HG03108 (cell line): ENCODE measurements around the gene ARF6.
"Not testable (repeated sequence)": the region's sequence is repeated elsewhere in the genome, so short reads cannot be mapped to it uniquely, and the experiment has no call there.

ENCODE experiments used
- ATAC-seq: cut with Tn5 transposase; IDR thresholded peaks from one replicate; pipeline ENCODE4 v1.9.1; 2021; ENCODE audit warnings: moderate library complexity; ENCODE audit not compliant: unreplicated experiment

The ARF6 gene

GRCh38 chr14:49892636-49893308, at the start of gene ARF6:
Gene ARF6, plus strand, starts transcription at chr14:49893082. Its CDS starts 655 bp downstream, at chr14:49893737.
- peak; percentile 81 for ATAC-seq

- ATAC-seq, result no peak
Observed at GRCh38 chr14:49849213-49849847, 43.6 kb upstream of the ARF6 start.

DNA sequence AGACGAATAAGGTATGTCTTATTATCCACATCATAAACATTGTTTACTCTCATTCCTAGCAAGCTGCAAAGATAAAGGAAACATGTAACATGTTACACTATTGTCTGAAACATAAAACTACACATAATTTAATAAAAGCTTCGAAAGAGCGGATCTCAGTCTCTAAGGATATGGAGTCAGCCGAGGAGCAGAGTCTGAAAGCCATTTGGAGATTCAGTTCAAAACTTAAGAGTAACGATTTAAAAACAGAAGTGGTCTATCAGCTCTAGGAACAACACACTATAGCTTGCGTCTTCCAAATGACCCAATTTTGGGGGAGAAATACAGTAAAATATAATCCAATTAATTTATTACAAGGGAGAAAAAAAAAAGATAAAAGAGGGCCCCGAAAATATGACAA, 41.1 kb upstream of the ARF6 start:
- no peak for ATAC-seq

DNA sequence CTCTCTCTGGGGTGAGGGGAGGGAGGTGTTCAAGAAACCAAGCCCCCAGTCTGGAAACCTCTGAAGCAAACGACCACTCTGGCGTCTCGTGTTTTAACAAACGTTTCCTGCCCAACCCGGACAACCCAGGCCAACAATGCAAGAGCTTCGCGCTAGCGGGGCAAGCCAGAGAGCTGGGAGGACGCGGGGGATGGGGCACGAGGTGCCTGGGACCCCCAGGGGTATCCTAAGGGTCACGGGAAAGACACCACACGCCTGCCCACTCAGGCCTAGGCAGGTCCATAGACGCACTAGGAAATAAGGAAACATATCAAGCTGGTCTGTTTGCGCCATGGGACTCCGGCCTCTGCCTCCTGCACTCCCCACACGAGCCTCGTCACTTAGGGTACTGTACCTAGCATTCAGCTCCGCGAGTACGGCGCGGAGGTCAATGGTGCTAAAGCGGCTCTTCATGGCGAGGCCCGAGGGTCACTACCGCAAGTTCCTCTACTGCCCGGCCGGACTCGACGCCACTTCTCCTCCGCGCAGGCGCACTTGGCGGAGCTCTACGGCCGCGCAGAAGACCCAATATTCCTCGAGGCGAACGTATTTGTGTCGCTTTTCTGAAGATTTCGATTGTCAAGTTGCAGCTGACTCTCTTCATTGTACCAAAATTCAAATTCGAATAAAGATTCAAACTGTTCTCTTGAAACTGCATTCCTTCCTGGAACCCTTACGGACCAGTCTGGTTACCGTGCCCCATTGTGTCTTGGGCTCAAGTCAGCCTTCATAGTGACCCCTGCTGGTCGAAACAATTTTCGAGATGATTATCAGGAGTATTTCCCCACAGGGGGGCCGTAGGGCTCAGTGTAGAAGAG, 40.4 kb upstream of the ARF6 start, which contains the start of gene NEMF:
NEMF (minus strand) TSS at position 488 of the 857 bp plus-strand sequence; CDS start at position 453, 35 bp downstream.
- peak; percentile 75 for ATAC-seq

- no peak for ATAC-seq
Observed at GRCh38 chr14:49853158-49853477, 39.8 kb upstream of the ARF6 start.

DNA sequence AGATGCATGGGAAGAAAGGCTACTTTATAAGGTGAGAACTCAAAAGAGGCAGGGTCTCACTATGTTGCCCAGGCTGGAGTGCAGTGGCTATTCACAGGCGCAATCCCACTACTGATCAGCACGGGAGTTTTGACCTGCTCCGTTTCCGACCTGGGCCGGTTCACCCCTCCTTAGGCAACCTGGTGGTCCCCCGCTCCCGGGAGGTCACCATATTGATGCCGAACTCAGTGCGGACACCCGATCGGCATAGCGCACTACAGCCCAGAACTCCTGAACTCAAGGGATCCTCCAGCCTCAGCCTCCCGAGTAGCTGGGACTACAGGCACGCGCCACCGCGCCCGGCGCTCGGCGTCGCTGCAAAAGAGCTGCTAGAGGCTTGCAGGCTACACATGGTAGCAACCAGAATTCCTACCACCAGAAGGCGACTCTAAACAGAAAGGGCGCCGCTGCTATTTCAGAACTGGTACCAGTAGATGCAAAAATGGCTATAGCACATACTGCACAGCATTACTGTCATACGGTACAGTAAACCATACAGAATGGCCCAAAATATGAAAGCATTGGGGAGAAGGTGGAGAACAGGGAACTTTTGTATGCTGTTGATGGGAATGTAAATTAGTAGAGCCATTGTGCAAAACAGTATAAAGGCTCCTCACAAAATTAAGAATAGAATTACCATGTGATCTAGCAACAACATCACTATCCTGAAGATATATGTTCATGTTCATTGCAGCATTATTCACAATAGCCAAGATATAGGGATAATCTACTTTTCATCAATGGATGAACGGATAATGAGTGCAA, 39.1 kb upstream of the ARF6 start:
- ATAC-seq, result no peak

GRCh38 chr14:49857427-49858003, 35.4 kb upstream of the ARF6 start:
- no peak for ATAC-seq

DNA sequence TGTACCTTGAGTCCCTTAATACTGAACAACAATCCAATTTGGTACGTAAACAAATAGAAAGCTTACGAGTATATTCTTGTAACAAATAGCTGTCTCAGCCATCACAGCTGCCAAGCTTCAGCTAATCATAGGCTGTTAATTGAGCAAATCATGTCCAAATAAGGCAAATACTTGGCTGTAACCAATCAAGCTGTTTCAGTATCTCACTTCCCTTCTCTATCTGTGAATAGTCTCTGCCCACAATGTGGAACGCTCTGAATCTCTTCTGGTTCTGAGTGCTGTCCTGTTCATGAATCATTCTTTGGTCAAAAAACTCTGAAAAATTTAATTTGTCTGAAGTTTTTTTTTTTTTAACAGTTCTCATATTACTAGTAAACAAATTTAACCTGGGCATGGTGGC, 34.5 kb upstream of the ARF6 start:
- no peak for ATAC-seq

GRCh38 chr14:49860988-49861698, 31.7 kb upstream of the ARF6 start:
- ATAC-seq, result no peak

GRCh38 chr14:49861699-49862088, 31.2 kb upstream of the ARF6 start:
- ATAC-seq, result peak; percentile 9

DNA sequence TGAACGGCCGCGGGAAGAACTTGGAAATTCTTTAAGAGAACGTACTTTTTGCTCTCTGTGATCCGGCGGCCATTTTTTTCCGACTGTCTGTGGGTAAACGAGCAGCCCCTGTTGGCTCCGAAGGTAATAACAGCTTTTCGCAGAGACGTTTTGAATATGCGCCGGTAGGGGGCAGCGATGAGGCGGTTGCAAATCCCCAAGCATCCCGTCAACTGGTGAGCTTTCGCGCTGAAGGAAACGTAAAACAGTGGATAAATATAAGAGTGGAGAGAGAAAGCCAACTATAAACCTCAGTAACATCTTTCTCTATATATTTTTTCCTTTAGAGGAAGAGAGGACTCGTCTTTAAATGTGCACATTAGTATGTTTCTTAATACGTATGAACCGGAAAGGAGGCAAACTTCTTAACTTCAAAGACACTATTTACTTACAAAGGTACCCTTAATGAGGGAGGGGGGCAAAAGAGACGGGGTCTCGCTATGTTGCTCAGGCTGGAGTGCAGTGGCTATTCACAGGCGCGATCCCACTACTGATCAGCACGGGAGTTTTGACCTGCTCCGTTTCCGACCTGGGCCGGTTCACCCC, 30.7 kb upstream of the ARF6 start:
- ATAC-seq, result peak; percentile 27

DNA sequence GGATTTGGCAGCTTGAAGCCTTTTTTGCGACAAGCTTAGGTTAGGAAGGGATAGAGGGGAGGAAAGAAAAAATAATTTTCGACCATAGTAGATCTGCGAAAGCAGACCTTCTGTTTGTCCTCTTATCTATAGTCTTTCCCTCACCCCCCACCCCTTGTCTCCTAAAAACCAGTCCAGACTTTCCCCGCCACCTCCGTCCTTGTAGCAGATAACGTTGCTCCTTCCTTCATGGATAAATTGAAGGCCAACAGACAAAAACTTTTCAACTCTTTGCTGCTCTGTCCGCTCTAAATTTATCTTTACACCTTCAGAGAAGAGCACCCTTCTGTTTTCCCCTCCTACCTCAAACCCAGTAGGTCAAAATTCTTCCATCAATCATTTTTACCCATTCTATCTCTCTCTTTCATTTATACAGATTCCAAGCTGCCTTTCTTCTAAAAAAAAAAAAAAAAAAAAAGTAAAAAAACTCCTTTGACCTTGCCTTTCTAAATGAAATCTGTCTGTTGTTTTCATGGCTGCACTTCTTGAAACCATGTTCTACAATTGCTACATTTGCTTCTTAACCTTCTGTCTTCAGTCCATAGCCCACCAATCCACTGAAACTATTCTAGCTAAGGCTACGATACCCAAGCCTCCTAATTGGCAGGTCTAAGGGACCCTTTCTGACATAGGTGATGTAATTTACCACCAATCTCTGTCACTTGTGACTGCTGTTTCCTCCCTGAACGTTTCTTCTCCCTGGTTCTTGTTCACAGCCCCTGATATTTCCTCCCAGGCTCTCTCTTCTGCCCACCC, 29.2 kb upstream of the ARF6 start:
- no peak for ATAC-seq

DNA sequence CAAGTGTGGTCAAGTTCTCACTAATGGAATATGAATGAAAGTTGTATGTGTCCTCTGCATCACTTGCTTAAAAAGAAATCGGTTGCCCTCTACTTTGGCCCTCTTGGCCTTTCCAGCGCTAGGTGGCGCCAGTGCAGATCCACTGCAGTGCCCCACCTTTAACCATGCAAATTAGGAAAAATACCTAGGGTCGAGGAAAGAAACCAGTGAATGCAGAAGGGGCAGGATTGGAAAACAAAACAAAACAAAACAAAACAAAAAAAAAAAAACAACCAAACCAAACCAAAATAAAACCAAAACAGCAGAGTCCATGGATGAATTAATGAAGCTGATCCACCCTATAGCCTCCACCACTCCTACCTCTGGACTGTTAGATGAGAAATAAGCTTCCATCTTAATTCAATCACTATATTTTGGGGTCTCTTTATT, 27.4 kb upstream of the ARF6 start:
- no peak for ATAC-seq

DNA sequence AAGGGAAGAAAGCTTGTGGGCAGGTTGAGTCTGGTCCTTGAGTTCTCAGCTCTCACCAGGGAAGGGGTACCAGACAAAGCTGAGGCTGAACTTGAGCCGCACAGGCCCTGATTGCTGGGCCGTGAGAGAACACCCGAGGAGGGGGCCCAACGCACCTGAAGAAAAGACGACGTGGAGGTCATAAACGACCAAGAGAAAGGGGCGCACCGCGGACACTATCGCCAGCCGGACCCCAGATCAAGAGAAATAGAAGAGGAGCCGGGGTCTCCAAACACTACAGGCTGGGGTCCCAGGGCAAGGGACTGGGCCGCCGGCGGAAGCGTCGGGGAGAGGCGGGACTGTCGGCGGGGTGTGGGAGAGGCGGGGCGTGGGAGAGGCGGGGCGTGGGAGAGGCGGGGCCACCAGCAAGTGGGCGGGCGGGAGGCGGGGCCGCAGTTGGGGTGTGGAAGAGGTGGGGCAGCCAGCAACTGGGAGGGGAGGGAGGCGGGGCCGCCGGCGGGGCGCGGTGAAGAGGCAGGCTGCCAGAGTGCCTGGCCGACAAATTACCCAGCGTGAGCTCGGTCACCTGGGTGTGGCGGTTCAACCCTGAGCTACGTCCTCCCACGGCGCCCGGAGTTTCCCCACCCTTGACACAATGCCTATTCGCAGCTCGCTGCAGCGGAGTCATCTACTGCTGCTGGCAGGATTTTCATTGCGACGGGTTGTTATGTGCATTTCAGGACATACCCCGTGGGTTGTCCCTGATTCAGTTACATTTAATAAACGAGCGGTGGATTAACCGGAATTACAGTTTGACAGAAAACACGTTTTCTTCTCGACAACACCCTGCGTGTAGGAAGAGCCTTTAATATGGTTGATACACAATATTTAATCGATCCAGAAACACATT, 24.8 kb upstream of the ARF6 start:
- ATAC-seq, result peak; percentile 83

- ATAC-seq, result no peak
Observed at GRCh38 chr14:49868720-49869114, 24.2 kb upstream of the ARF6 start.

- ATAC-seq, result no peak
Observed at GRCh38 chr14:49870908-49871307, 22.0 kb upstream of the ARF6 start.

DNA sequence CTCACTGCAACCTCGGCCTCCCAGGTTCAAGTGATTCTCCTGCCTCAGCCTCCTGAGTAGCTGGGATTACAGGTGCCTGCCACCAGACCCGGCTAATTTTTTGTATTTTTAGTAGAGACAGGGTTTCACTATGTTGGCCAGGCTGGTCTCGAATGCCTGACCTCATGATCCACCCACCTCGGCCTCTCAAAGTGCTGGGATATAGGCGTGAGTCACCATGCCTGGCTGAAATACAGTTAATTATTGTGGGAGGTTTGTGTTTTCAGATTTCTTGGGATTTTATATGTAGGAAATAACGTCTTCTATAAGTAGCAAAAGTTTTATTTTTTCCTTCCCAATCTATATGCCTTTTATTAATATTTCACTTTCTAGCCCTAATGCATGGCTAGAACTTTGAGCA, 19.3 kb upstream of the ARF6 start:
- not testable (repeated sequence) for ATAC-seq

DNA sequence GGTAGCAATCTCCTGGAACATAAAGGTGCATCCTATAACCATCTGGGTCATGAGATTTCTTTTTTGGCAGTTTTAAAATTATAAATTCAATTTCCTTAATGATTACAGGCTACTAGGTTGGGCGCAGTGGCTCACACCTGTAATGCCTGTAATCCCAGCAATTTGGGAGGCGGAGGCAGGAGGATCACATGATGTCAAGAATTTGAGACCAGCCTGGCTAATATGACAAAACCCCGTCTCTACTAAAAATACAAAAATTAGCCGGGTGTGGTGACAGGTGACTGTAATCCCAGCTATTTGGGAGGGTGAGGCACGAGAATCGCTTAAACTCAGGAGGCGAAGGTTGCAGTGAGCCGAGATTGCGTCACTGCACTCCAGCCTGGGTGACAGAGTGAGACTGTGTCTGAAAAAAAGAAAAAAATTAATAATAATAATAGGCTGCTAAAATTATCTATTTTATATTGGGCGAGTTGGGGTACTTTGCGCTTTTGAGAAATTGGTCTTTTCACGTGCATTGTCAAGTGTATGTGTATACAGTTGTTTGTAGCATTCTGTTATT, 17.2 kb upstream of the ARF6 start:
- ATAC-seq, result no peak
